Measurements from ENCODE around the gene GRIA4. TPM values are rescaled to one million over a fixed set of nuclear protein-coding genes. Genes with fewer than 3 reads are reported as not detected.

Gene GRIA4
- total RNA-seq, 1 donor from 2014 or later: 0.27 TPM

GRCh38 chr11:105821781-105822180, 211.9 kb downstream of the GRIA4 start:
- TF ChIP-seq CTCF (IDR thresholded peaks at IDR 0.05; ENCODE audit: insufficient read depth, low read depth, low read length) (no peak), EZH2 (IDR thresholded peaks at IDR 0.05; ENCODE audit: insufficient read depth, low read length) (no peak)
- no peak overlapping the region for H2AFZ ChIP-seq (ENCODE audit: low read depth, low read length)
- H3K4me3 Mint-ChIP-seq (ENCODE audit: unreplicated experiment): no peak overlapping the region
- no peaks in the 10 kb centered on the region for H3K36me3 Mint-ChIP-seq (ENCODE audit: low read depth, unreplicated experiment)
- H3K9ac ChIP-seq (ENCODE audit: low read length): no peak overlapping the region
- no peaks in the 10 kb centered on the region for H3K9me3 ChIP-seq (ENCODE audit: insufficient read depth, low read depth, low read length)
- H3K4me1 ChIP-seq (ENCODE audit: insufficient read depth, low read length): no peaks in the 10 kb centered on the region
- no peaks in the 10 kb centered on the region for H3K27me3 ChIP-seq (ENCODE audit: insufficient read depth, low read length)
- no peaks in the 10 kb centered on the region for H3K36me3 ChIP-seq (ENCODE audit: insufficient read depth, low read length)
- no peak overlapping the region for H3K4me2 ChIP-seq (ENCODE audit: low read length)
- H4K20me1 ChIP-seq (ENCODE audit: insufficient read depth, low read length): no peaks in the 10 kb centered on the region
- no peak overlapping the region for H3K27ac Mint-ChIP-seq (ENCODE audit: unreplicated experiment)
- H3K79me2 ChIP-seq (ENCODE audit: insufficient read depth, low read length): no peaks in the 10 kb centered on the region
- no peaks in the 10 kb centered on the region for H3K27me3 Mint-ChIP-seq (ENCODE audit: low read depth, unreplicated experiment)
- no peaks in the 10 kb centered on the region for H3K4me1 Mint-ChIP-seq (ENCODE audit: low read depth, unreplicated experiment)
- no peak overlapping the region for H3K27ac ChIP-seq (ENCODE audit: low read depth, low read length)
- no peak for FAIRE-seq
- no peak overlapping the region for H3K4me3 ChIP-seq (ENCODE audit: insufficient read depth, low read depth, low read length)
- no peak for DNase-seq (ENCODE audit: low read depth)
- no peaks in the 10 kb centered on the region for H3K9me3 Mint-ChIP-seq (ENCODE audit: unreplicated experiment)

- H3K4me1 Mint-ChIP-seq (ENCODE audit: low read depth, unreplicated experiment): no peaks in the 10 kb centered on the region
- H3K9ac ChIP-seq (ENCODE audit: low read length): no peak overlapping the region
- no peaks in the 10 kb centered on the region for H3K27me3 Mint-ChIP-seq (ENCODE audit: low read depth, unreplicated experiment)
- H2AFZ ChIP-seq (ENCODE audit: low read depth, low read length): no peak overlapping the region
- DNase-seq (ENCODE audit: low read depth) (peak; percentile 32), FAIRE-seq (no peak)
- H3K9me3 Mint-ChIP-seq (ENCODE audit: unreplicated experiment): no peaks in the 10 kb centered on the region
- H3K9me3 ChIP-seq (ENCODE audit: insufficient read depth, low read depth, low read length): no peaks in the 10 kb centered on the region
- no peaks in the 10 kb centered on the region for H3K36me3 Mint-ChIP-seq (ENCODE audit: low read depth, unreplicated experiment)
- H3K27ac Mint-ChIP-seq (ENCODE audit: unreplicated experiment): no peak overlapping the region
- H3K27ac ChIP-seq (ENCODE audit: low read depth, low read length): no peak overlapping the region
- no peak overlapping the region for H3K4me3 ChIP-seq (ENCODE audit: insufficient read depth, low read depth, low read length)
- no peaks in the 10 kb centered on the region for H3K79me2 ChIP-seq (ENCODE audit: insufficient read depth, low read length)
- H3K36me3 ChIP-seq (ENCODE audit: insufficient read depth, low read length): no peaks in the 10 kb centered on the region
- H3K4me2 ChIP-seq (ENCODE audit: low read length): no peak overlapping the region
- no peaks in the 10 kb centered on the region for H3K4me1 ChIP-seq (ENCODE audit: insufficient read depth, low read length)
- no peak overlapping the region for H3K4me3 Mint-ChIP-seq (ENCODE audit: unreplicated experiment)
- TF ChIP-seq CTCF (IDR thresholded peaks at IDR 0.05; ENCODE audit: insufficient read depth, low read depth, low read length): no peak
- no peak for TF ChIP-seq EZH2 (IDR thresholded peaks at IDR 0.05; ENCODE audit: insufficient read depth, low read length)
- no peaks in the 10 kb centered on the region for H4K20me1 ChIP-seq (ENCODE audit: insufficient read depth, low read length)
- no peaks in the 10 kb centered on the region for H3K27me3 ChIP-seq (ENCODE audit: insufficient read depth, low read length)
Observed at GRCh38 chr11:105823495-105824033, 213.7 kb downstream of the GRIA4 start.

- Histone ChIP-seq H3K4me2 (ENCODE audit: low read length) (no peak overlapping the region), H3K27ac (ENCODE audit: low read depth, low read length) (no peak overlapping the region), H3K36me3 (ENCODE audit: insufficient read depth, low read length) (no peaks in the 10 kb centered on the region), H2AFZ (ENCODE audit: low read depth, low read length) (no peak overlapping the region), H3K79me2 (ENCODE audit: insufficient read depth, low read length) (no peaks in the 10 kb centered on the region), H3K27me3 (ENCODE audit: insufficient read depth, low read length) (no peaks in the 10 kb centered on the region), H4K20me1 (ENCODE audit: insufficient read depth, low read length) (no peaks in the 10 kb centered on the region), H3K9ac (ENCODE audit: low read length) (no peak overlapping the region), H3K4me3 (ENCODE audit: insufficient read depth, low read depth, low read length) (no peak overlapping the region), H3K9me3 (ENCODE audit: insufficient read depth, low read depth, low read length) (no peaks in the 10 kb centered on the region), H3K4me1 (ENCODE audit: insufficient read depth, low read length) (no peaks in the 10 kb centered on the region)
- Mint-ChIP-seq H3K36me3 (ENCODE audit: low read depth, unreplicated experiment) (no peaks in the 10 kb centered on the region), H3K4me1 (ENCODE audit: low read depth, unreplicated experiment) (no peaks in the 10 kb centered on the region), H3K27me3 (ENCODE audit: low read depth, unreplicated experiment) (no peaks in the 10 kb centered on the region), H3K27ac (ENCODE audit: unreplicated experiment) (no peak overlapping the region), H3K4me3 (ENCODE audit: unreplicated experiment) (no peak overlapping the region), H3K9me3 (ENCODE audit: unreplicated experiment) (no peaks in the 10 kb centered on the region)
- TF ChIP-seq CTCF (IDR thresholded peaks at IDR 0.05; ENCODE audit: insufficient read depth, low read depth, low read length) (no peak), EZH2 (IDR thresholded peaks at IDR 0.05; ENCODE audit: insufficient read depth, low read length) (no peak)
- DNase-seq (ENCODE audit: low read depth) (no peak), FAIRE-seq (no peak)
Observed at GRCh38 chr11:105824457-105825013, 214.7 kb downstream of the GRIA4 start.
